Breast epithelium (tissue), 4 donors: ENCODE results near the gene AWAT1. TPM values are rescaled to one million over a fixed set of nuclear protein-coding genes. Genes with fewer than 3 reads are reported as not detected.
"Not testable (repeated sequence)": the region's sequence is repeated elsewhere in the genome, so short reads cannot be mapped to it uniquely, and the experiment has no call there.

Source experiments
- DNase-seq, 2 donors: peaks; one replicate each; pipeline ENCODE4 v3.0.0-alpha.2; 2019; ENCODE audit warnings: low spot score in 2 of 2
- H3K27ac ChIP-seq, 2 donors: fragments of 200-600 bp; sonication (generic) in 1 of 2; one replicate each; pipeline ENCODE4 v1.5.1; 2016 to 2019; ENCODE audit warnings: mild to moderate bottlenecking in 1 of 2
- H3K27me3 ChIP-seq, 2 donors: fragments of 200-600 bp; sonication (generic) in 1 of 2; one replicate each; pipeline versions ENCODE4 v1.5.1 to v1.6.0; 2017 to 2019; ENCODE audit warnings: control low read depth in 1 of 2, mild to moderate bottlenecking in 1 of 2
- H3K36me3 ChIP-seq: fragments of 200-600 bp; one replicate; pipeline ENCODE4 v1.5.1; 2019
- H3K4me1 ChIP-seq, 2 donors: fragments of 200-600 bp; sonication (generic); one replicate each; pipeline ENCODE4 v1.5.1; 2016 to 2019; ENCODE audit warnings: control low read depth in 1 of 2
- H3K4me3 ChIP-seq, 3 donors: fragments of 200-600 bp; sonication (generic); 1 replicate in 2 of 3; 2 replicates in 1 of 3; pipeline ENCODE4 v1.5.1; 2016 to 2019; ENCODE audit warnings: mild to moderate bottlenecking in 3 of 3, moderate library complexity in 2 of 3
- H3K9me3 ChIP-seq, 2 donors: fragments of 200-600 bp; sonication (generic) in 1 of 2; one replicate each; pipeline ENCODE4 v1.5.1; 2016 to 2019; ENCODE audit warnings: control low read depth in 1 of 2
- POLR2A ChIP-seq: fragments of 450-650 bp; IDR thresholded peaks from one replicate; pipeline ENCODE4 v1.6.1; 2016; ENCODE audit warnings: antibody characterized with exemption, mild to moderate bottlenecking, moderate library complexity
- POLR2AphosphoS5 ChIP-seq, 3 donors: sonication (generic); formaldehyde crosslinking; IDR thresholded peaks; one replicate each; pipeline ENCODE4 v1.6.1; 2017; ENCODE audit warnings: antibody characterized with exemption in 3 of 3
- intact Hi-C: fragments of 100-400 bp; cut with DNase I; formaldehyde crosslinking; loops from one replicate; pipeline ENCODE4 v1.15.1; 2023; ENCODE audit warnings: low total_unique reads
- total RNA-seq, 3 donors: library from RNA; depleted of rRNA; stranded (reverse); fragments of >200 nt; gene quantifications; one replicate each; pipeline ENCODE4 v1.1.0, GENCODE V29; 2016
- TF ChIP-seq, protein P1 (sequence below), 3 donors: fragments of 450-650 bp; IDR thresholded peaks; one replicate each; pipeline ENCODE4 v1.5.1; 2016 to 2017; ENCODE audit warnings: antibody characterized with exemption in 3 of 3, mild to moderate bottlenecking in 3 of 3, moderate library complexity in 3 of 3

The AWAT1 gene
- total RNA-seq, 3 donors from 2014 or later = not detected

DNA sequence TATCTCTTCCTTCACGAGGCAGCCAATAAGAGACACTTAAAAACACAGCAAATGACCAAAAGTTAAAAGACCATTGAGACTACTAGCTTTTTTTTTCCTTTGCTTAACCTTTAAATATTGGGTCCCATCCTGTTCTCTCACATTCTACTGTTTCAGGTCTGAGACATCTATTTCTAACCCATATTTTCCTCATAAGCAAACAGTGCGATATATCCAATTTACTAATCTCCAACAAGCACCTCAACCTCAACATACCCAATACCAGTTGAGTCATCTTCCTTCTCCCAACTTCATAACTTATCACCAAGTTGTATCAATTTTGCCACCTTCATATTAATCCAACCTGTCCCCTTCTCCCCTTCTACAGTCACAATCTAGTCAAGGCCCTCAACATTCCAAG lies 7.0 kb downstream of the AWAT1 start:
- intact Hi-C loops = no loop called here
- no peak overlapping the region for H3K4me3 ChIP-seq
- no peaks in the 10 kb centered on the region for H3K36me3 ChIP-seq
- no peaks in the 10 kb centered on the region for H3K9me3 ChIP-seq
- H3K27me3 ChIP-seq = peaks cover 0 to 51% of the 10 kb centered on the region in 2 donors
- no peaks in the 10 kb centered on the region for H3K4me1 ChIP-seq
- no peak overlapping the region for H3K27ac ChIP-seq
- TF ChIP-seq POLR2A (no peak), POLR2AphosphoS5 (IDR thresholded peaks at IDR 0.05) (no peak)
- TF ChIP-seq, protein P1, sequence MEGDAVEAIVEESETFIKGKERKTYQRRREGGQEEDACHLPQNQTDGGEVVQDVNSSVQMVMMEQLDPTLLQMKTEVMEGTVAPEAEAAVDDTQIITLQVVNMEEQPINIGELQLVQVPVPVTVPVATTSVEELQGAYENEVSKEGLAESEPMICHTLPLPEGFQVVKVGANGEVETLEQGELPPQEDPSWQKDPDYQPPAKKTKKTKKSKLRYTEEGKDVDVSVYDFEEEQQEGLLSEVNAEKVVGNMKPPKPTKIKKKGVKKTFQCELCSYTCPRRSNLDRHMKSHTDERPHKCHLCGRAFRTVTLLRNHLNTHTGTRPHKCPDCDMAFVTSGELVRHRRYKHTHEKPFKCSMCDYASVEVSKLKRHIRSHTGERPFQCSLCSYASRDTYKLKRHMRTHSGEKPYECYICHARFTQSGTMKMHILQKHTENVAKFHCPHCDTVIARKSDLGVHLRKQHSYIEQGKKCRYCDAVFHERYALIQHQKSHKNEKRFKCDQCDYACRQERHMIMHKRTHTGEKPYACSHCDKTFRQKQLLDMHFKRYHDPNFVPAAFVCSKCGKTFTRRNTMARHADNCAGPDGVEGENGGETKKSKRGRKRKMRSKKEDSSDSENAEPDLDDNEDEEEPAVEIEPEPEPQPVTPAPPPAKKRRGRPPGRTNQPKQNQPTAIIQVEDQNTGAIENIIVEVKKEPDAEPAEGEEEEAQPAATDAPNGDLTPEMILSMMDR (IDR thresholded peaks at IDR 0.05) = no peak
- no peak for DNase-seq

DNA sequence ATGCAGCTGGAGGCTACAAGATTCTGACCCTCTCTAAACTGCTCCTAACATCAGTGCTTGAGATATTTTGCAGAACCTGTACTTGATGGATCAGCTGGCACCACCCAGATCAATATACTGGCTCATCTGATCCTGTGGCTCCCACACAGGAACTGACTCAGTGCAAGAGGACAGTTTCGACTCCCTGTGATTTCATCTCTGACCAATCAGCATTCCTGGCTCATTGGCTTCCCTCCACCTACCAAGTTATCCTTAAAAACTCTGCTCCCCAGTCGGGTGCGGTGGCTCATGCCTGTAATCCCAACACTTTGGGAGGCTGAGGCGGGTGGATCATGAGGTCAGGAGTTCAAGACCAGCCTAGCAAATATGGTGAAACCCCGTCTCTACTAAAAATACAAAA lies 9.1 kb downstream of the AWAT1 start:
- DNase-seq, H3K36me3 ChIP-seq, intact Hi-C loops, H3K4me3 ChIP-seq, H3K9me3 ChIP-seq, H3K4me1 ChIP-seq, H3K27ac ChIP-seq: not testable (repeated sequence)
- peaks cover 0 to 50% of the 10 kb centered on the region in 2 donors for H3K27me3 ChIP-seq

DNA sequence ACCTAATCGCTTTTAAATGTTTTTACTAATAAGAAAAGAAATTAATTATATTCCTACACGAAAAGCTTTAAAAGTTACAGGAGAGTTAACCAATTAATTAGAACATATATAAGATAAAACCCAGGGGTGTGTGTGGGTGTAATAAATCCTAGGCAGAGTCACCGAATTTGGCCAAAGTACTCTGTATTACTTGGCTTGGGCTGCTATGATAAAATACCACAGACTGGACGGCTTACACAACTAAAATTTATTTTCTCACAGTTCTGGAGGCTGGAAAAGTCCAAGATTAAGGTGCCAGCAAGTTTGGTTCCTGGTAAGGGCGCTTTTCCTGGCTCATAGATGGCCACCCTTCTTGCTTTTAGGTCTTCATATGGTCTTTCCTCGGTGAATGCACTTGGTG lies 10.4 kb downstream of the AWAT1 start:
- no peak overlapping the region for H3K27ac ChIP-seq
- peaks cover 0 to 38% of the 10 kb centered on the region in 2 donors for H3K27me3 ChIP-seq
- TF ChIP-seq, protein P1 (IDR thresholded peaks at IDR 0.05) = no peak
- no peak for TF ChIP-seq POLR2A
- H3K4me1 ChIP-seq = no peaks in the 10 kb centered on the region
- no peak overlapping the region for H3K4me3 ChIP-seq
- no peaks in the 10 kb centered on the region for H3K9me3 ChIP-seq
- DNase-seq = no peak
- intact Hi-C loops = no loop called here
- no peaks in the 10 kb centered on the region for H3K36me3 ChIP-seq

DNA sequence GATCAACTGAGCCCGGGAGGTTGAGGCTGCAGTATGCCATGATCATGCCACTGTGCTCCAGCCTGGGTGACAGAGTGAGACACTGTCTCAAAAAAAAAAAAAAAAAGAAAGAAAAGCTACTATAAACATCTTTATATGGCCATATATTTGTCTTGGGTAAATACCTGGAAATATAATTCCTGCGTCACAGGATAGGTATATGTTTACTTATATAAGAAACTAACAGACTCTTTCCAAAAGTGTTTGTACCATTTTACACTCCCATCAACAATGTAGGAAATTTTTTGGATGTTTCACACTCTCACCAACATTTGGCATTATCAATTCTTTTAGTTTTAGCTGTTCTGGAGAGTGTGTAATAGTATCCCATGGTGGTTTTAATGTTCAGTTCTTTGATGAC lies 12.8 kb downstream of the AWAT1 start:
- Histone ChIP-seq H3K4me1 (no peaks in the 10 kb centered on the region), H3K27ac (no peak overlapping the region), H3K9me3 (no peaks in the 10 kb centered on the region), H3K36me3 (no peaks in the 10 kb centered on the region), H3K27me3 (peaks cover 0 to 22% of the 10 kb centered on the region in 2 donors), H3K4me3 (no peak overlapping the region)
- TF ChIP-seq POLR2AphosphoS5 (IDR thresholded peaks at IDR 0.05) = no peak
- DNase-seq = no peak
- intact Hi-C loops = no loop called here

DNA sequence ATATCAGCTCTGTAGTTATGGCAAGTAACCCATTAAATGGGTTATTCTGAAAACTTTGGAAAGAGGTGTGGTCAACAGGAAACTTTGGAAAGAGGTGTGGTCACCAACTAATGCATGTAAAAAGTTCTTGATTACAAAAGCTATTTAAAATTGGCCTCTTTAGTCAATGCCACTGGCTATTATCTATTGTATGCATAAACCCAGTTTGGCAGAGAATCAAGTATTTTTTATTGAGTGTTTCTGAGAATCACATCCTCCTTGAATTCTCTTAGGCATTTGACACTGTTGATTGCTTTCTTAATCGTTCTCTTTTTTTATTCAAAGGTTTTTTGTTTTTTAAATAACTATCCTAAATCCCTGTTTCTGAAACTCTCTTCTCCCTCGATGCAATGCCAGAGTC lies 18.0 kb downstream of the AWAT1 start:
- H3K4me3 ChIP-seq = no peak overlapping the region
- no peaks in the 10 kb centered on the region for H3K36me3 ChIP-seq
- H3K4me1 ChIP-seq = no peaks in the 10 kb centered on the region
- TF ChIP-seq POLR2A = no peak
- TF ChIP-seq, protein P1 (IDR thresholded peaks at IDR 0.05) = no peak
- no peak for TF ChIP-seq POLR2AphosphoS5 (IDR thresholded peaks at IDR 0.05)
- intact Hi-C loops = no loop called here
- DNase-seq = no peak
- H3K27ac ChIP-seq = no peak overlapping the region
- peaks cover 0 to 17% of the 10 kb centered on the region in 2 donors for H3K27me3 ChIP-seq
- H3K9me3 ChIP-seq = no peaks in the 10 kb centered on the region

DNA sequence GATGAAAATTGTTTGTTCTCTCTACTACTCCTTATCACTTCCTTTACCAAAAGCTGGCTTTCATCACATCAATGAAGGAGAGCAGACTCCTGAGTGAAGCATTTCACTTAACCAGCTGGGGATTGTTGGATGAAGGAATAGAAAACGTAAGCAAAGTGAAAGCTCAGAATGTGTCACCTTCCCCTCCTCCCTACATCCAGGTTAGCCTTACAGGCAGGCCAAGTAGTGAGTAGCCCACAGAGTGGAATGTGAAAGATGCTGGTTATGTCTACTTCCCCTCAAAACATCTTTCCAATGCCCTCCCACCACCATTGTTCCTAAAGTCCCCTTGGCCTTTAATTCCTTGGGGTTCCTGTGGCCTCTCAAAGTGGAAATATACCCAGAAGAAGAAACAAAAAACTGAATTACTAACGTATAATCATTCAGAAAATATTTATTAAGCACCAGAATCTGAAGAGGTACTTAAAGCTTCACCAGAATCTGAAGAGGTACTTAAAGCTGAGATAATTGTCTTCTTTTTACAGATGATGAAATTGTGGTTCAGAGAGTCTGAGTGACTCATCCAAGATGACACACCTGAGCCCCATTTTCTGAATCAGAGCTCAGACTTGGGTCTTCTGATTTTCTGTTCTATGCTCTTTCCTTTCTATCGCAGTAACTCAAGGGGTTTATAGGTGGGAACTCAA lies 19.1 kb downstream of the AWAT1 start:
- H3K4me3 ChIP-seq = no peak overlapping the region
- H3K36me3 ChIP-seq = no peaks in the 10 kb centered on the region
- DNase-seq = no peak
- intact Hi-C loops = no loop called here
- no peak for TF ChIP-seq POLR2AphosphoS5 (IDR thresholded peaks at IDR 0.05)
- TF ChIP-seq, protein P1 (IDR thresholded peaks at IDR 0.05) = no peak
- no peak for TF ChIP-seq POLR2A
- no peaks in the 10 kb centered on the region for H3K4me1 ChIP-seq
- peaks cover 0 to 17% of the 10 kb centered on the region in 2 donors for H3K27me3 ChIP-seq
- H3K27ac ChIP-seq = no peak overlapping the region
- no peaks in the 10 kb centered on the region for H3K9me3 ChIP-seq
